ENCODE measurements around the gene RNF8. TPM values are rescaled to one million over a fixed set of nuclear protein-coding genes. Genes with fewer than 3 reads are reported as not detected.

Gene RNF8
- total and polyA plus RNA-seq, 9 of the 15 experiments (the other 6 are each of a cell fraction or from before 2014, with no cell fraction given) = 10.6 to 47.0 (median 37.5) TPM

- no peak overlapping the region for H3K4me3 ChIP-seq
- no TSS peak for BruUV-seq (replicated peaks)
- DNase-seq (ENCODE audit: extremely low read depth in 1 of 4, low spot score in 3 of 4) = no peak
- in situ Hi-C loops (cut with MboI) = loop anchor here (5.0 kb wide), 1 partner anchor 294 kb away; no protein-coding TSS in a partner anchor
- H3K27me3 ChIP-seq (ENCODE audit: control insufficient read depth in 2 of 2, insufficient read depth in 2 of 2, low read length in 2 of 2) = no peaks in the 10 kb centered on the region
- no peaks in the 10 kb centered on the region for H3K79me2 ChIP-seq (ENCODE audit: control insufficient read depth, insufficient read depth, low read length)
- H3K4me1 ChIP-seq (replicated peaks in 1 of 2; ENCODE audit: control insufficient read depth in 2 of 2, insufficient read depth in 2 of 2, low read length in 2 of 2) = peaks cover 21 to 29% of the 10 kb centered on the region in 2 experiments
- H3K36me3 ChIP-seq (ENCODE audit: control insufficient read depth, insufficient read depth, low read length) = peaks cover 83% of the 10 kb centered on the region
- H4K20me1 ChIP-seq (replicated peaks; ENCODE audit: control insufficient read depth, insufficient read depth, low read length) = no peaks in the 10 kb centered on the region; the same call in 1 of the 2 replicates
- intact Hi-C loops (cut with micrococcal nuclease) = no loop called here
- no peak for FAIRE-seq
- 93% methylated on average over 7 of the region's 7 CpGs for WGBS (ENCODE audit: insufficient coverage, low coverage, missing lambda C conversion rate)
- H3K9ac ChIP-seq (ENCODE audit: insufficient read depth in 1 of 2, low read depth in 2 of 2, low read length in 2 of 2) = no peak overlapping the region
- POLR2A ChIA-PET = interaction anchor here (0.7 to 1.1 kb wide), 3 partner anchors 9 to 127 kb away, joined by 3 to 4 read pairs (median 3); no protein-coding TSS in a partner anchor
- TF ChIP-seq TCF15 (CRISPR knock-in tag; IDR thresholded peaks at IDR 0.05) = no peak
- TF ChIP-seq ZBTB49 (CRISPR knock-in tag; IDR thresholded peaks at IDR 0.05; ENCODE audit: borderline replicate concordance) = no peak
- no peak for TF ChIP-seq ZNF395 (CRISPR knock-in tag; IDR thresholded peaks at IDR 0.05)
- no peak for TF ChIP-seq RBM34 (IDR thresholded peaks at IDR 0.05; ENCODE audit: borderline replicate concordance, insufficient read depth, low read length)
- no peak for TF ChIP-seq ZNF280A (IDR thresholded peaks at IDR 0.05; ENCODE audit: low read depth, partially characterized antibody)
- TF ChIP-seq FOXK1 (CRISPR knock-in tag; IDR thresholded peaks at IDR 0.05; ENCODE audit: borderline replicate concordance) = no peak
- TF ChIP-seq E2F3 (CRISPR knock-in tag; IDR thresholded peaks at IDR 0.05) = no peak
- no peak for TF ChIP-seq FOXM1 (IDR thresholded peaks at IDR 0.05; ENCODE audit: low read depth)
- TF ChIP-seq FOXM1 (CRISPR knock-in tag; IDR thresholded peaks at IDR 0.05; ENCODE audit: low read depth) = no peak
- no peak for TF ChIP-seq HOXB6 (CRISPR knock-in tag; IDR thresholded peaks at IDR 0.05; ENCODE audit: borderline replicate concordance)
- no peak for TF ChIP-seq HMGN3 (IDR thresholded peaks at IDR 0.05; ENCODE audit: borderline replicate concordance, extremely low read depth, insufficient read length, low read depth, low read length)
- no peak for TF ChIP-seq HDAC8 (tag; IDR thresholded peaks at IDR 0.05)
- no peak overlapping the region for H3K27ac ChIP-seq (ENCODE audit: extremely low read depth, low read depth, low read length)
- H3K4me2 ChIP-seq (ENCODE audit: insufficient read depth, low read length) = no peak overlapping the region
- H2AFZ ChIP-seq (ENCODE audit: low read depth, low read length) = no peak overlapping the region
- CTCF ChIA-PET (ENCODE audit: low intra/inter-chr PET ratio) = interaction anchor here (2.3 kb wide), 1 partner anchor 295 kb away, joined by 19 read pairs; no protein-coding TSS in a partner anchor
- peaks cover 5% of the 10 kb centered on the region for H3K9me1 ChIP-seq (ENCODE audit: control insufficient read depth, insufficient read depth, low read length)
- no peaks in the 10 kb centered on the region for H3K9me3 ChIP-seq (replicated peaks; ENCODE audit: control insufficient read depth, insufficient read depth, low read depth, low read length)
- ATAC-seq = no peak
Measured at GRCh38 chr6:37316071-37316470, 37.7 kb upstream of the RNF8 start.
